GM19438 (cell line): Measurements from ENCODE around the gene ERCC6L.
A peak's percentile ranks its signal among the peaks of the same experiment; 100 is the strongest.
"Not testable (repeated sequence)": the region's sequence is repeated elsewhere in the genome, so short reads cannot be mapped to it uniquely, and the experiment has no call there.

Experiments
- ATAC-seq: cut with Tn5 transposase; IDR thresholded peaks from one replicate; pipeline ENCODE4 v1.9.1; 2021; ENCODE audit warnings: low read depth; ENCODE audit not compliant: unreplicated experiment

Gene ERCC6L

GRCh38 chrX:72254816-72255215 lies 16.0 kb upstream of the ERCC6L start:
- no peak for ATAC-seq

- ATAC-seq = no peak
Measured at GRCh38 chrX:72253686-72254085, 14.9 kb upstream of the ERCC6L start.

- no peak for ATAC-seq
Measured at GRCh38 chrX:72247206-72247942, 8.5 kb upstream of the ERCC6L start.

GRCh38 chrX:72245461-72246089 lies 6.7 kb upstream of the ERCC6L start:
- no peak for ATAC-seq

GRCh38 chrX:72243472-72243871 lies 4.6 kb upstream of the ERCC6L start:
- no peak for ATAC-seq

- ATAC-seq = no peak
Measured at GRCh38 chrX:72240976-72241375, 2.1 kb upstream of the ERCC6L start.

GRCh38 chrX:72238183-72238582 lies 644 bp downstream of the ERCC6L start:
- no peak for ATAC-seq

GRCh38 chrX:72236841-72237240 lies 2.0 kb downstream of the ERCC6L start:
- ATAC-seq = no peak

GRCh38 chrX:72230290-72230689 lies 8.5 kb downstream of the ERCC6L start:
- no peak for ATAC-seq

GRCh38 chrX:72220375-72220774 lies 18.5 kb downstream of the ERCC6L start:
- ATAC-seq = not testable (repeated sequence)

- no peak for ATAC-seq
Measured at GRCh38 chrX:72216973-72217372, 21.9 kb downstream of the ERCC6L start.

- no peak for ATAC-seq
Measured at GRCh38 chrX:72208126-72208800, 30.6 kb downstream of the ERCC6L start.

- ATAC-seq = no peak
Measured at GRCh38 chrX:72207366-72207765, 31.5 kb downstream of the ERCC6L start.

- no peak for ATAC-seq
Measured at GRCh38 chrX:72205706-72206105, 33.1 kb downstream of the ERCC6L start.

- ATAC-seq = no peak
Measured at GRCh38 chrX:72203421-72203820, 35.4 kb downstream of the ERCC6L start.

GRCh38 chrX:72202792-72203401 lies 35.9 kb downstream of the ERCC6L start:
- ATAC-seq = no peak

GRCh38 chrX:72201836-72202536 lies 36.8 kb downstream of the ERCC6L start:
- ATAC-seq = no peak

- ATAC-seq = no peak
Measured at GRCh38 chrX:72182924-72183323, 55.9 kb downstream of the ERCC6L start.

GRCh38 chrX:72181178-72182125 lies 57.4 kb downstream of the ERCC6L start, which contains the start of gene PIN4:
Gene PIN4, plus strand, starts transcription at chrX:72181757. Its CDS starts 29 bp downstream, at chrX:72181786.
- peak; percentile 92 for ATAC-seq
